ENCODE measurements around the gene KAT2A.

DNA sequence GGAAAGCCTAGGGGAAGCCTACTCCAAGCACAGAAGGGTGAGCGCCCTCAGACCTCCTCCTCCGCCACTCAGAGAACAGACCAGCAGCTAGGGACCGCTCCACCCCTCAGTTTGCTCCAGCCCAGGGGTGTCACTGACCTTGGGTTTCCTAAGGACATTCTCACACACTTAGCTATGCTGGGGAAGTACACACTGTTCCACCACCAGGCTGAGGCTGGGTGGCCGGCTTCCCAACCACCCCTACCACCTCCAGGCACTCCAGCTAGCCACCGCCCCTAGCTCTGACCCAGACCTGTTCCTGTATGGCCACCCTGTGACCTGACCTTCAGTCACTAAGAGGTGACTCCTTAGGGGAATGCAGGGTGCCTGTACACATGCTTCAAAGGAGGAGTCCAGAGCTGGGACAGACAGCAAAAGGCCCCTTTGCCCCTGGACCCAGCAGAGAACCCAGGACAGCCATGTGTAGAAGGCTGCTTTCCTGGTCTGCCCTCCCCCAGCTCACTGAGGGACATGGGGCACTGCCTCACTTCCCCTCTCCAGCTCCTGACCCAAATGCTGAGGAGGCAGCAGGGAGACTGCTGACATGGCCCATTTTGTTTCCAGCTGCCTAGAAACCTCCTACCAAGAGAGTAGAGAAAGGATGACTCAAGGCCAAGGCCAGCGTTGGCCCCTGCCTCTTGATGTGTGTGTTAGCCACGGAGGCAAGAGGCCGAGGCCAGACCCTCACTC lies 8.1 kb upstream of the KAT2A start:
- TF ChIP-seq CTCF (conservative IDR thresholded peaks at IDR 0.05) (no peak), ZFX (IDR thresholded peaks at IDR 0.05) (no peak)

All from C4-2B (cell line).